Measurements from ENCODE around the gene PROCA1.

- TF ChIP-seq CTCF (IDR thresholded peaks at IDR 0.05; ENCODE audit: insufficient read depth, low read depth, low read length) (no peak), EZH2 (IDR thresholded peaks at IDR 0.05; ENCODE audit: insufficient read depth, low read length) (no peak)
Observed at GRCh38 chr17:28665994-28666393, 45.7 kb downstream of the PROCA1 start.
